Measurements from ENCODE around the gene EVPL.

DNA sequence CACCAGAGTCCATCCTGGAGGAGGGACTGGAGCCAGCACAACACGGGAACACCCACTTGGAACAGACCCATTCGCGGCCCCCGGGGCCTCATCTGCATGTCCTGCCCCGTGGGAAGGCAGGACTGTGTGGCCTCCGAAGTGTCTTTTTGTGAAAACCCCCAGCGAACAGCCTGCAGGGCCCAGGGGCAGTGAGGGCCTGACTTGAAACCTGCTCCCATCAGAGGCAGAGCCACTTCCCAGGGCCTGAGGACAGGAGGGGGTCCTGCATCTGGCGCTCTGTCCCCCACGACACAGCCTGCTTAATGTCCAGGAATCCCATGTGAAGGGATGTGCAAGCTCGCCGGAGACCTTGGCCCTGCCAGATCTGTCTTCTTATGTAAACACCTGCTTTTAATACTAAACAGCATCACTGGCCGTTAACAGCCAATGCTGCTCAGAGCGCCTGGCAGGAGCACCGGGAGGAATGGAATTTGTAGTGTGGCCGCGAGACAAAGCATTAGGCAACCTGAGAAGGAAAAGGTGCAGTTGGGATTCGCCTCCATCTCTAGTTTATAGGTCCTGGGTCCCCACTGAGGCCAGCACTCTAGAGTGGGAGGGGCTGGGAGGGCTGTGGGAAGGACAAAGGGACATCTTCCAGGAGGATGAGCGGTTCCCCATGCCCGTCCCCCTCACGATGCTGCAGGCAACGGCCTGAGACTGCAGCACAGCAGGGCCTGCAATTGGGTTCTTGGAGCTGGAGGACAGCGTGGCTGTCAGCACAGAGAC is 9.6 kb upstream of the EVPL start:
- TF ChIP-seq, protein P1, sequence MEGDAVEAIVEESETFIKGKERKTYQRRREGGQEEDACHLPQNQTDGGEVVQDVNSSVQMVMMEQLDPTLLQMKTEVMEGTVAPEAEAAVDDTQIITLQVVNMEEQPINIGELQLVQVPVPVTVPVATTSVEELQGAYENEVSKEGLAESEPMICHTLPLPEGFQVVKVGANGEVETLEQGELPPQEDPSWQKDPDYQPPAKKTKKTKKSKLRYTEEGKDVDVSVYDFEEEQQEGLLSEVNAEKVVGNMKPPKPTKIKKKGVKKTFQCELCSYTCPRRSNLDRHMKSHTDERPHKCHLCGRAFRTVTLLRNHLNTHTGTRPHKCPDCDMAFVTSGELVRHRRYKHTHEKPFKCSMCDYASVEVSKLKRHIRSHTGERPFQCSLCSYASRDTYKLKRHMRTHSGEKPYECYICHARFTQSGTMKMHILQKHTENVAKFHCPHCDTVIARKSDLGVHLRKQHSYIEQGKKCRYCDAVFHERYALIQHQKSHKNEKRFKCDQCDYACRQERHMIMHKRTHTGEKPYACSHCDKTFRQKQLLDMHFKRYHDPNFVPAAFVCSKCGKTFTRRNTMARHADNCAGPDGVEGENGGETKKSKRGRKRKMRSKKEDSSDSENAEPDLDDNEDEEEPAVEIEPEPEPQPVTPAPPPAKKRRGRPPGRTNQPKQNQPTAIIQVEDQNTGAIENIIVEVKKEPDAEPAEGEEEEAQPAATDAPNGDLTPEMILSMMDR (conservative IDR thresholded peaks at IDR 0.05; ENCODE audit: low read length), result no peak
- TF ChIP-seq EZH2phosphoT487 (IDR thresholded peaks at IDR 0.05; ENCODE audit: borderline replicate concordance), result no peak
